ENCODE results near the gene VWC2L. TPM values are rescaled to one million over a fixed set of nuclear protein-coding genes. Genes with fewer than 3 reads are reported as not detected.

VWC2L gene
- polyA plus RNA-seq, 1 donor from 2014 or later: 0.31 TPM

GRCh38 chr2:214489702-214490101 is 78.8 kb downstream of the VWC2L start:
- Histone ChIP-seq H3K9me2 (ENCODE audit: insufficient read depth, low read length) (no peaks in the 10 kb centered on the region), H2AFZ (ENCODE audit: low read depth, low read length) (no peak overlapping the region), H3K9ac (ENCODE audit: low read length) (no peak overlapping the region), H3F3A (ENCODE audit: insufficient read depth, low read length, poor library complexity, severe bottlenecking) (no peaks in the 10 kb centered on the region), H3K27ac (ENCODE audit: low read length) (no peak overlapping the region), H4K20me1 (ENCODE audit: insufficient read depth) (no peaks in the 10 kb centered on the region), H3K9me3 (ENCODE audit: low read length) (no peaks in the 10 kb centered on the region), H3K79me2 (replicated peaks; ENCODE audit: insufficient read depth, low read length) (no peaks in the 10 kb centered on the region), H3K27me3 (ENCODE audit: insufficient read depth, low read depth, low read length) (no peaks in the 10 kb centered on the region), H3K4me2 (ENCODE audit: low read length) (no peak overlapping the region), H3K4me3 (ENCODE audit: low read length) (no peak overlapping the region), H3K36me3 (ENCODE audit: insufficient read depth, low read length) (no peaks in the 10 kb centered on the region)
- TF ChIP-seq EP300 (conservative IDR thresholded peaks at IDR 0.05; ENCODE audit: poor library complexity, severe bottlenecking): no peak
- TF ChIP-seq TAF1 (IDR thresholded peaks at IDR 0.05; ENCODE audit: low read depth): no peak
- TF ChIP-seq SMC3 (conservative IDR thresholded peaks at IDR 0.05; ENCODE audit: poor library complexity): no peak
- TF ChIP-seq RAD21 (conservative IDR thresholded peaks at IDR 0.05): no peak
- no peak for TF ChIP-seq CTCF (IDR thresholded peaks at IDR 0.05; ENCODE audit: poor library complexity, severe bottlenecking)
- no peak for TF ChIP-seq MXI1 (conservative IDR thresholded peaks at IDR 0.05; ENCODE audit: poor library complexity, severe bottlenecking)
- no peak for TF ChIP-seq POLR2AphosphoS5 (IDR thresholded peaks at IDR 0.05)
- no peak for TF ChIP-seq EZH2 (IDR thresholded peaks at IDR 0.05; ENCODE audit: borderline replicate concordance, insufficient read depth, low read length, poor library complexity, severe bottlenecking)
- no peak for TF ChIP-seq REST (IDR thresholded peaks at IDR 0.05; ENCODE audit: borderline replicate concordance)

GRCh38 chr2:214492152-214492551 is 81.3 kb downstream of the VWC2L start:
- no peak overlapping the region for H2AFZ ChIP-seq (ENCODE audit: low read depth, low read length)
- no peak overlapping the region for H3K27ac ChIP-seq (ENCODE audit: low read length)
- no peaks in the 10 kb centered on the region for H3K9me2 ChIP-seq (ENCODE audit: insufficient read depth, low read length)
- TF ChIP-seq TAF1 (IDR thresholded peaks at IDR 0.05; ENCODE audit: low read depth) (no peak), MXI1 (conservative IDR thresholded peaks at IDR 0.05; ENCODE audit: poor library complexity, severe bottlenecking) (no peak), RAD21 (conservative IDR thresholded peaks at IDR 0.05) (no peak), EP300 (conservative IDR thresholded peaks at IDR 0.05; ENCODE audit: poor library complexity, severe bottlenecking) (no peak), POLR2AphosphoS5 (IDR thresholded peaks at IDR 0.05) (no peak), REST (IDR thresholded peaks at IDR 0.05; ENCODE audit: borderline replicate concordance) (no peak), EZH2 (IDR thresholded peaks at IDR 0.05; ENCODE audit: borderline replicate concordance, insufficient read depth, low read length, poor library complexity, severe bottlenecking) (no peak), CTCF (IDR thresholded peaks at IDR 0.05; ENCODE audit: poor library complexity, severe bottlenecking) (no peak)
- no peaks in the 10 kb centered on the region for H3K36me3 ChIP-seq (ENCODE audit: insufficient read depth, low read length)
- H3F3A ChIP-seq (ENCODE audit: insufficient read depth, low read length, poor library complexity, severe bottlenecking): no peaks in the 10 kb centered on the region
- no peak overlapping the region for H3K9ac ChIP-seq (ENCODE audit: low read length)
- no peak overlapping the region for H3K4me2 ChIP-seq (ENCODE audit: low read length)
- H4K20me1 ChIP-seq (ENCODE audit: insufficient read depth): no peaks in the 10 kb centered on the region
- no peak overlapping the region for H3K4me3 ChIP-seq (ENCODE audit: low read length)
- H3K9me3 ChIP-seq (ENCODE audit: low read length): no peaks in the 10 kb centered on the region
- H3K79me2 ChIP-seq (replicated peaks; ENCODE audit: insufficient read depth, low read length): no peaks in the 10 kb centered on the region
- H3K27me3 ChIP-seq (ENCODE audit: insufficient read depth, low read depth, low read length): no peaks in the 10 kb centered on the region
